ENCODE results near the gene BCL2.

DNA sequence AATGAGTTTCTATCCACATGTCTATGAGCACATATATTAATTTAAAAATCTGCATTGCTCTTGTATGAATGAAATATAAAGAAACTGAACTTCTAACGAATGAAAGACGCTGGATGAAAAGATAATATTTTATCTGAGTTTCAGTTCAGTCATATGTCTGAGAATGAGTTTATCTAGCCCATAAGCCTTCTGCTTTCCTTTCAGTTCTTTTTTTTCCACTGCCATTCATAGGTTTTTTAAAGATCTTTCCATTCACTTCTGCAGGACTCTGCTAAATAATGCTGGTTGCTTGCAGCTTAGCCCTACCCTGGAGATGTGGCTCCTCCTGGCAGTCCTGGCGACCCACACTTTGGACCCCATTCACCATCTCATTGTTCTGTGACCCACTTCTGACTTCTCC lies 109.0 kb downstream of the BCL2 start:
- TF ChIP-seq, protein P1, sequence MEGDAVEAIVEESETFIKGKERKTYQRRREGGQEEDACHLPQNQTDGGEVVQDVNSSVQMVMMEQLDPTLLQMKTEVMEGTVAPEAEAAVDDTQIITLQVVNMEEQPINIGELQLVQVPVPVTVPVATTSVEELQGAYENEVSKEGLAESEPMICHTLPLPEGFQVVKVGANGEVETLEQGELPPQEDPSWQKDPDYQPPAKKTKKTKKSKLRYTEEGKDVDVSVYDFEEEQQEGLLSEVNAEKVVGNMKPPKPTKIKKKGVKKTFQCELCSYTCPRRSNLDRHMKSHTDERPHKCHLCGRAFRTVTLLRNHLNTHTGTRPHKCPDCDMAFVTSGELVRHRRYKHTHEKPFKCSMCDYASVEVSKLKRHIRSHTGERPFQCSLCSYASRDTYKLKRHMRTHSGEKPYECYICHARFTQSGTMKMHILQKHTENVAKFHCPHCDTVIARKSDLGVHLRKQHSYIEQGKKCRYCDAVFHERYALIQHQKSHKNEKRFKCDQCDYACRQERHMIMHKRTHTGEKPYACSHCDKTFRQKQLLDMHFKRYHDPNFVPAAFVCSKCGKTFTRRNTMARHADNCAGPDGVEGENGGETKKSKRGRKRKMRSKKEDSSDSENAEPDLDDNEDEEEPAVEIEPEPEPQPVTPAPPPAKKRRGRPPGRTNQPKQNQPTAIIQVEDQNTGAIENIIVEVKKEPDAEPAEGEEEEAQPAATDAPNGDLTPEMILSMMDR (IDR thresholded peaks at IDR 0.05): no peak
- TF ChIP-seq POLR2A (IDR thresholded peaks at IDR 0.05) (no peak), POLR2AphosphoS5 (IDR thresholded peaks at IDR 0.05) (no peak)

All from prostate gland (tissue), 2 donors.